OCI-LY7 (cell line): ENCODE measurements around the gene SLMAP.

ENCODE experiments used
- CTCF ChIP-seq: fragments of 200-600 bp; sonication (generic); conservative IDR thresholded peaks from 2 replicates; pipeline ENCODE4 v1.5.1; 2014; ENCODE audit warnings: mild to moderate bottlenecking, antibody characterized with exemption, low read length, moderate library complexity, mixed read lengths
- EZH2phosphoT487 ChIP-seq: fragments of 200-600 bp; sonication (generic); IDR thresholded peaks from 2 replicates; pipeline ENCODE4 v1.6.1; 2018; ENCODE audit warnings: low read depth, borderline replicate concordance, mild to moderate bottlenecking, mixed run types, antibody characterized with exemption, low read length, moderate library complexity, mixed read lengths

DNA sequence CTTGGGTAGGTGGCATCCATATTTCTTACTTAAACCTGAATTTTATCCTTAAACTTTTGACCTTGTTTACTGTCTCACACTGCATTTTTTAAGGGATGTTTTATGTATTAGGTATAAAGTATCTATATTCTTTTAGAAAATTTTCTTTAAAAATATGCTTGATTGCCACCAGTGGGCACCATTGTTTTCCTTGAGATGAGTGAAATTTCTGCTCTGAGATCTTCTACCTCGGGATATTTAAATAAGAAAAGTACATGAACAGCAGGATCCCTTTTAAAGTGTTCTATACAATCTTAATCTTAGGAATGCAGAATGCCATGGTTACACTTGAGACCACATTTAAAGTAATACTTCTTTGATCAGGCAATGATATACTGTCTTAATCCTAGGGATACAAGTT is 108.7 kb downstream of the SLMAP start:
- peak; percentile 70 for TF ChIP-seq CTCF
- TF ChIP-seq EZH2phosphoT487: no peak
